Activated naive CD4-positive, alpha-beta T cell (primary cell): ENCODE measurements around the gene BUB1B.

Source experiments
- DNase-seq, 4 experiments: peaks; one replicate each; lab custom pipeline; 2025; lab: John Stamatoyannopoulos, UW

BUB1B gene

GRCh38 chr15:40239693-40240618, 79.1 kb downstream of the BUB1B start:
- DNase-seq: no peak

GRCh38 chr15:40240619-40241221, 79.9 kb downstream of the BUB1B start:
- no peak for DNase-seq

- DNase-seq: no peak
Measured at GRCh38 chr15:40241269-40242212, 80.7 kb downstream of the BUB1B start.

GRCh38 chr15:40242213-40242599, 81.3 kb downstream of the BUB1B start:
- no peak for DNase-seq

- DNase-seq: no peak
Measured at GRCh38 chr15:40242601-40243000, 81.7 kb downstream of the BUB1B start.

GRCh38 chr15:40243126-40243810, 82.4 kb downstream of the BUB1B start:
- DNase-seq: no peak

- DNase-seq: no peak
Measured at GRCh38 chr15:40244961-40245523, 84.2 kb downstream of the BUB1B start.

- no peak for DNase-seq
Measured at GRCh38 chr15:40245666-40246450, 85.0 kb downstream of the BUB1B start.

- DNase-seq: no peak
Measured at GRCh38 chr15:40246496-40247280, 85.8 kb downstream of the BUB1B start.

GRCh38 chr15:40247406-40247971, 86.6 kb downstream of the BUB1B start:
- DNase-seq: no peak

GRCh38 chr15:40248006-40248783, 87.3 kb downstream of the BUB1B start:
- no peak for DNase-seq

- no peak for DNase-seq
Measured at GRCh38 chr15:40249477-40250303, 88.8 kb downstream of the BUB1B start.

GRCh38 chr15:40250304-40250656, 89.4 kb downstream of the BUB1B start:
- no peak for DNase-seq

GRCh38 chr15:40250771-40251483, 90.1 kb downstream of the BUB1B start:
- DNase-seq: no peak

GRCh38 chr15:40251486-40252140, 90.7 kb downstream of the BUB1B start:
- no peak for DNase-seq

- no peak for DNase-seq
Measured at GRCh38 chr15:40252141-40252437, 91.2 kb downstream of the BUB1B start.
